ENCODE results near the gene PUSL1. TPM values are rescaled to one million over a fixed set of nuclear protein-coding genes. Genes with fewer than 3 reads are reported as not detected.

The PUSL1 gene
- total and polyA plus RNA-seq, 2 of the 13 experiments (the other 11 are each of a cell fraction or from before 2014, with no cell fraction given): 8.3 to 22.2 TPM

DNA sequence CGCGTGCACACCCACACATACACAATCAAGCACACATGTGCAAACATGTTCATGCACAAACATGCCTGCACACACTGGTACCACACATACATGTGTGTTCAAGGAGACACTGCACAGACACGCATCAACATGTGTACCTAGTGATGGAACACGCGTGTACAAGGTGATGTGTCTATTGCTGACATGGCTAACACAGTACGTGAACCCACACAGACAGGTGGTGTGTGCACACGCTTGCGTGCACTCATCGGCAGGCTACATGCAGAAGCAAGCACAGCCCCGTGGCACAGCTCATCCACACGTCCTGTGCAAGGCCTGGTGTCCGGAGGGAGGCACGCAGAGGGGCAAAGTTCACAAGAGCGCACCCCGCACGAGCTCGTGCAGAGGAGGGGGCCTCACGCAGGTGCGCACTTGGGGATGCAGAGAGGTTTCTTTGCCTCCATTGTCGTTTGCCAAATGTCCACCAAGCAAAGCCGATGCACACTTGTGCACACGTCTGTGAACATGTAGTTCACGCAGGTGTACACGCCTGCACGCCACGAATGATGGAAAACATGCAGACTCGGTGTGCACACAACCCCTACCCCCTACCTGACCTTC, 1.6 kb upstream of the PUSL1 start (continued):
- TF ChIP-seq GZF1 (CRISPR knock-in tag; IDR thresholded peaks at IDR 0.05) (no peak), PCBP2 (optimal IDR thresholded peaks at IDR 0.05; ENCODE audit: low read depth, low read length, poor library complexity, severe bottlenecking) (no peak), ZNF263 (CRISPR knock-in tag; IDR thresholded peaks at IDR 0.05) (peak; percentile 59; the same call in 1 of the 2 replicates), RFX3 (CRISPR knock-in tag; IDR thresholded peaks at IDR 0.05) (no peak), ZNF749 (CRISPR knock-in tag; IDR thresholded peaks at IDR 0.05; ENCODE audit: borderline replicate concordance) (no peak), ZNF331 (CRISPR knock-in tag; IDR thresholded peaks at IDR 0.05) (no peak; the same call in none of the 2 replicates), ZNF839 (CRISPR knock-in tag; IDR thresholded peaks at IDR 0.05; ENCODE audit: borderline replicate concordance) (no peak), GATAD2A (CRISPR knock-in tag; IDR thresholded peaks at IDR 0.05) (peak; percentile 40)
- TF ChIP-seq, protein P1, sequence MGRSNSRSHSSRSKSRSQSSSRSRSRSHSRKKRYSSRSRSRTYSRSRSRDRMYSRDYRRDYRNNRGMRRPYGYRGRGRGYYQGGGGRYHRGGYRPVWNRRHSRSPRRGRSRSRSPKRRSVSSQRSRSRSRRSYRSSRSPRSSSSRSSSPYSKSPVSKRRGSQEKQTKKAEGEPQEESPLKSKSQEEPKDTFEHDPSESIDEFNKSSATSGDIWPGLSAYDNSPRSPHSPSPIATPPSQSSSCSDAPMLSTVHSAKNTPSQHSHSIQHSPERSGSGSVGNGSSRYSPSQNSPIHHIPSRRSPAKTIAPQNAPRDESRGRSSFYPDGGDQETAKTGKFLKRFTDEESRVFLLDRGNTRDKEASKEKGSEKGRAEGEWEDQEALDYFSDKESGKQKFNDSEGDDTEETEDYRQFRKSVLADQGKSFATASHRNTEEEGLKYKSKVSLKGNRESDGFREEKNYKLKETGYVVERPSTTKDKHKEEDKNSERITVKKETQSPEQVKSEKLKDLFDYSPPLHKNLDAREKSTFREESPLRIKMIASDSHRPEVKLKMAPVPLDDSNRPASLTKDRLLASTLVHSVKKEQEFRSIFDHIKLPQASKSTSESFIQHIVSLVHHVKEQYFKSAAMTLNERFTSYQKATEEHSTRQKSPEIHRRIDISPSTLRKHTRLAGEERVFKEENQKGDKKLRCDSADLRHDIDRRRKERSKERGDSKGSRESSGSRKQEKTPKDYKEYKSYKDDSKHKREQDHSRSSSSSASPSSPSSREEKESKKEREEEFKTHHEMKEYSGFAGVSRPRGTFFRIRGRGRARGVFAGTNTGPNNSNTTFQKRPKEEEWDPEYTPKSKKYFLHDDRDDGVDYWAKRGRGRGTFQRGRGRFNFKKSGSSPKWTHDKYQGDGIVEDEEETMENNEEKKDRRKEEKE (IDR thresholded peaks at IDR 0.05): no peak
- TF ChIP-seq, protein P2, sequence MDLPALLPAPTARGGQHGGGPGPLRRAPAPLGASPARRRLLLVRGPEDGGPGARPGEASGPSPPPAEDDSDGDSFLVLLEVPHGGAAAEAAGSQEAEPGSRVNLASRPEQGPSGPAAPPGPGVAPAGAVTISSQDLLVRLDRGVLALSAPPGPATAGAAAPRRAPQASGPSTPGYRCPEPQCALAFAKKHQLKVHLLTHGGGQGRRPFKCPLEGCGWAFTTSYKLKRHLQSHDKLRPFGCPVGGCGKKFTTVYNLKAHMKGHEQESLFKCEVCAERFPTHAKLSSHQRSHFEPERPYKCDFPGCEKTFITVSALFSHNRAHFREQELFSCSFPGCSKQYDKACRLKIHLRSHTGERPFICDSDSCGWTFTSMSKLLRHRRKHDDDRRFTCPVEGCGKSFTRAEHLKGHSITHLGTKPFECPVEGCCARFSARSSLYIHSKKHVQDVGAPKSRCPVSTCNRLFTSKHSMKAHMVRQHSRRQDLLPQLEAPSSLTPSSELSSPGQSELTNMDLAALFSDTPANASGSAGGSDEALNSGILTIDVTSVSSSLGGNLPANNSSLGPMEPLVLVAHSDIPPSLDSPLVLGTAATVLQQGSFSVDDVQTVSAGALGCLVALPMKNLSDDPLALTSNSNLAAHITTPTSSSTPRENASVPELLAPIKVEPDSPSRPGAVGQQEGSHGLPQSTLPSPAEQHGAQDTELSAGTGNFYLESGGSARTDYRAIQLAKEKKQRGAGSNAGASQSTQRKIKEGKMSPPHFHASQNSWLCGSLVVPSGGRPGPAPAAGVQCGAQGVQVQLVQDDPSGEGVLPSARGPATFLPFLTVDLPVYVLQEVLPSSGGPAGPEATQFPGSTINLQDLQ (CRISPR knock-in tag; IDR thresholded peaks at IDR 0.05): peak; percentile 80; the same call in 1 of the 2 replicates
- TF ChIP-seq, protein P3, sequence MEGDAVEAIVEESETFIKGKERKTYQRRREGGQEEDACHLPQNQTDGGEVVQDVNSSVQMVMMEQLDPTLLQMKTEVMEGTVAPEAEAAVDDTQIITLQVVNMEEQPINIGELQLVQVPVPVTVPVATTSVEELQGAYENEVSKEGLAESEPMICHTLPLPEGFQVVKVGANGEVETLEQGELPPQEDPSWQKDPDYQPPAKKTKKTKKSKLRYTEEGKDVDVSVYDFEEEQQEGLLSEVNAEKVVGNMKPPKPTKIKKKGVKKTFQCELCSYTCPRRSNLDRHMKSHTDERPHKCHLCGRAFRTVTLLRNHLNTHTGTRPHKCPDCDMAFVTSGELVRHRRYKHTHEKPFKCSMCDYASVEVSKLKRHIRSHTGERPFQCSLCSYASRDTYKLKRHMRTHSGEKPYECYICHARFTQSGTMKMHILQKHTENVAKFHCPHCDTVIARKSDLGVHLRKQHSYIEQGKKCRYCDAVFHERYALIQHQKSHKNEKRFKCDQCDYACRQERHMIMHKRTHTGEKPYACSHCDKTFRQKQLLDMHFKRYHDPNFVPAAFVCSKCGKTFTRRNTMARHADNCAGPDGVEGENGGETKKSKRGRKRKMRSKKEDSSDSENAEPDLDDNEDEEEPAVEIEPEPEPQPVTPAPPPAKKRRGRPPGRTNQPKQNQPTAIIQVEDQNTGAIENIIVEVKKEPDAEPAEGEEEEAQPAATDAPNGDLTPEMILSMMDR (CRISPR knock-in tag; IDR thresholded peaks at IDR 0.05): peak; percentile 15; the same call in 1 of the 2 replicates
- TF ChIP-seq, protein P4, sequence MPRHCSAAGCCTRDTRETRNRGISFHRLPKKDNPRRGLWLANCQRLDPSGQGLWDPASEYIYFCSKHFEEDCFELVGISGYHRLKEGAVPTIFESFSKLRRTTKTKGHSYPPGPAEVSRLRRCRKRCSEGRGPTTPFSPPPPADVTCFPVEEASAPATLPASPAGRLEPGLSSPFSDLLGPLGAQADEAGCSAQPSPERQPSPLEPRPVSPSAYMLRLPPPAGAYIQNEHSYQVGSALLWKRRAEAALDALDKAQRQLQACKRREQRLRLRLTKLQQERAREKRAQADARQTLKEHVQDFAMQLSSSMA (CRISPR knock-in tag; IDR thresholded peaks at IDR 0.05): peak; percentile 53; the same call in 1 of the 2 replicates
- TF ChIP-seq, protein P5, sequence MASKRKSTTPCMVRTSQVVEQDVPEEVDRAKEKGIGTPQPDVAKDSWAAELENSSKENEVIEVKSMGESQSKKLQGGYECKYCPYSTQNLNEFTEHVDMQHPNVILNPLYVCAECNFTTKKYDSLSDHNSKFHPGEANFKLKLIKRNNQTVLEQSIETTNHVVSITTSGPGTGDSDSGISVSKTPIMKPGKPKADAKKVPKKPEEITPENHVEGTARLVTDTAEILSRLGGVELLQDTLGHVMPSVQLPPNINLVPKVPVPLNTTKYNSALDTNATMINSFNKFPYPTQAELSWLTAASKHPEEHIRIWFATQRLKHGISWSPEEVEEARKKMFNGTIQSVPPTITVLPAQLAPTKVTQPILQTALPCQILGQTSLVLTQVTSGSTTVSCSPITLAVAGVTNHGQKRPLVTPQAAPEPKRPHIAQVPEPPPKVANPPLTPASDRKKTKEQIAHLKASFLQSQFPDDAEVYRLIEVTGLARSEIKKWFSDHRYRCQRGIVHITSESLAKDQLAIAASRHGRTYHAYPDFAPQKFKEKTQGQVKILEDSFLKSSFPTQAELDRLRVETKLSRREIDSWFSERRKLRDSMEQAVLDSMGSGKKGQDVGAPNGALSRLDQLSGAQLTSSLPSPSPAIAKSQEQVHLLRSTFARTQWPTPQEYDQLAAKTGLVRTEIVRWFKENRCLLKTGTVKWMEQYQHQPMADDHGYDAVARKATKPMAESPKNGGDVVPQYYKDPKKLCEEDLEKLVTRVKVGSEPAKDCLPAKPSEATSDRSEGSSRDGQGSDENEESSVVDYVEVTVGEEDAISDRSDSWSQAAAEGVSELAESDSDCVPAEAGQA (IDR thresholded peaks at IDR 0.05; ENCODE audit: low read depth): no peak
- TF ChIP-seq, protein P5 (CRISPR knock-in tag; IDR thresholded peaks at IDR 0.05; ENCODE audit: borderline replicate concordance): no peak

Data from HepG2 (cell line).